Neural cell (in vitro differentiated cells): ENCODE measurements around the gene ESPNL. TPM values are rescaled to one million over a fixed set of nuclear protein-coding genes. Genes with fewer than 3 reads are reported as not detected.

Source experiments
- H2AFZ ChIP-seq: fragments of 200-600, 300-800 bp; sonication (generic), shearing (Covaris generic); 2 replicates; pipeline ENCODE4 v1.6.0; 2014; ENCODE audit warnings: low read depth, mild to moderate bottlenecking, antibody characterized with exemption, low read length, moderate library complexity
- H3F3A ChIP-seq: fragments of 200-600 bp; shearing (Covaris generic); 2 replicates; pipeline ENCODE4 v1.6.1; 2016; ENCODE audit warnings: mild to moderate bottlenecking, moderate library complexity, mixed read lengths, antibody characterized with exemption, low read length; ENCODE audit not compliant: insufficient read depth, poor library complexity, severe bottlenecking
- H3K27ac ChIP-seq: fragments of 200-600, 300-800 bp; sonication (generic), shearing (Covaris generic); 2 replicates; pipeline ENCODE4 v1.5.1; 2014; ENCODE audit warnings: mild to moderate bottlenecking, low read length, moderate library complexity
- H3K27me3 ChIP-seq: fragments of 300-800, 200-600 bp; sonication (generic), shearing (Covaris generic); 2 replicates; pipeline ENCODE4 v1.6.0; 2014; ENCODE audit warnings: mild to moderate bottlenecking, low read depth, low read length, moderate library complexity; ENCODE audit not compliant: insufficient read depth
- H3K36me3 ChIP-seq: fragments of 300-800, 200-600 bp; sonication (generic), shearing (Covaris generic); 2 replicates; pipeline ENCODE4 v1.5.1; 2014; ENCODE audit warnings: mild to moderate bottlenecking, antibody characterized with exemption, low read length, moderate library complexity; ENCODE audit not compliant: insufficient read depth
- H3K4me2 ChIP-seq: fragments of 300-800, 200-600 bp; sonication (generic), shearing (Covaris generic); 2 replicates; pipeline ENCODE4 v1.6.0; 2014; ENCODE audit warnings: mild to moderate bottlenecking, low read length
- H3K4me3 ChIP-seq: fragments of 300-800, 200-600 bp; sonication (generic), shearing (Covaris generic); 2 replicates; pipeline ENCODE4 v1.5.1; 2014; ENCODE audit warnings: mild to moderate bottlenecking, low read length, moderate library complexity
- H3K79me2 ChIP-seq: fragments of 200-600 bp; shearing (Covaris generic); replicated peaks from 2 replicates; pipeline ENCODE4 v1.6.0; 2014; ENCODE audit warnings: mild to moderate bottlenecking, low read length, moderate library complexity; ENCODE audit not compliant: insufficient read depth
- H3K9ac ChIP-seq: fragments of 300-800, 200-600 bp; sonication (generic), shearing (Covaris generic); 2 replicates; pipeline ENCODE4 v1.6.1; 2016; ENCODE audit warnings: mild to moderate bottlenecking, low read length, mixed read lengths
- H3K9me2 ChIP-seq: fragments of 200-600 bp; shearing (Covaris generic); 2 replicates; pipeline ENCODE4 v1.6.1; 2016; ENCODE audit warnings: mild to moderate bottlenecking, low read length, mixed read lengths; ENCODE audit not compliant: insufficient read depth
- H3K9me3 ChIP-seq: fragments of 200-600, 300-800 bp; sonication (generic), shearing (Covaris generic); 2 replicates; pipeline ENCODE4 v1.6.1; 2016; ENCODE audit warnings: mild to moderate bottlenecking, mixed run types, low read length, moderate library complexity, mixed read lengths
- H4K20me1 ChIP-seq: fragments of 200-600 bp; shearing (Covaris generic); 2 replicates; pipeline ENCODE4 v1.6.1; 2016; ENCODE audit warnings: mild to moderate bottlenecking, mixed run types; ENCODE audit not compliant: insufficient read depth
- EP300 ChIP-seq: fragments of 450-650 bp; conservative IDR thresholded peaks from 2 replicates; pipeline ENCODE4 v1.6.1; 2014; ENCODE audit warnings: antibody characterized with exemption, mild to moderate bottlenecking, moderate library complexity; ENCODE audit not compliant: poor library complexity, severe bottlenecking
- EZH2 ChIP-seq: fragments of 200-600, 300-800 bp; shearing (Covaris generic), sonication (generic); IDR thresholded peaks from 2 replicates; pipeline ENCODE4 v1.6.1; 2014; ENCODE audit warnings: antibody characterized with exemption, low read length, borderline replicate concordance, mild to moderate bottlenecking; ENCODE audit not compliant: insufficient read depth, poor library complexity, severe bottlenecking
- MXI1 ChIP-seq: fragments of 450-650 bp; conservative IDR thresholded peaks from 2 replicates; pipeline ENCODE4 v1.6.1; 2014; ENCODE audit warnings: antibody characterized with exemption, mild to moderate bottlenecking; ENCODE audit not compliant: poor library complexity, severe bottlenecking
- POLR2AphosphoS5 ChIP-seq: IDR thresholded peaks from 2 replicates; pipeline ENCODE4 v1.6.1; 2012
- RAD21 ChIP-seq: fragments of 450-650 bp; conservative IDR thresholded peaks from 2 replicates; pipeline ENCODE4 v1.6.1; 2014; ENCODE audit warnings: antibody characterized with exemption, mild to moderate bottlenecking, moderate library complexity
- SMC3 ChIP-seq: fragments of 450-650 bp; conservative IDR thresholded peaks from 2 replicates; pipeline ENCODE4 v1.6.1; 2014; ENCODE audit warnings: antibody characterized with exemption, mild to moderate bottlenecking, moderate library complexity; ENCODE audit not compliant: poor library complexity
- TAF1 ChIP-seq: IDR thresholded peaks from 2 replicates; pipeline ENCODE4 v1.6.1; 2012; ENCODE audit warnings: low read depth
- polyA plus RNA-seq: library from polyadenylated mRNA; depleted of rRNA; stranded (reverse); fragments of >200 nt; gene quantifications from 2 replicates; pipeline ENCODE4 v1.2.3, GENCODE V29; 2014
- TF ChIP-seq, protein P1 (sequence below): fragments of 450-650 bp; IDR thresholded peaks from 2 replicates; pipeline ENCODE4 v1.5.1; 2014; ENCODE audit warnings: antibody characterized with exemption, mild to moderate bottlenecking, moderate library complexity; ENCODE audit not compliant: poor library complexity, severe bottlenecking
- TF ChIP-seq, protein P2 (sequence below): IDR thresholded peaks from 2 replicates; pipeline ENCODE4 v1.6.1; 2012; ENCODE audit warnings: borderline replicate concordance

ESPNL gene
- polyA plus RNA-seq, 1 donor from 2014 or later = 0.69 TPM

DNA sequence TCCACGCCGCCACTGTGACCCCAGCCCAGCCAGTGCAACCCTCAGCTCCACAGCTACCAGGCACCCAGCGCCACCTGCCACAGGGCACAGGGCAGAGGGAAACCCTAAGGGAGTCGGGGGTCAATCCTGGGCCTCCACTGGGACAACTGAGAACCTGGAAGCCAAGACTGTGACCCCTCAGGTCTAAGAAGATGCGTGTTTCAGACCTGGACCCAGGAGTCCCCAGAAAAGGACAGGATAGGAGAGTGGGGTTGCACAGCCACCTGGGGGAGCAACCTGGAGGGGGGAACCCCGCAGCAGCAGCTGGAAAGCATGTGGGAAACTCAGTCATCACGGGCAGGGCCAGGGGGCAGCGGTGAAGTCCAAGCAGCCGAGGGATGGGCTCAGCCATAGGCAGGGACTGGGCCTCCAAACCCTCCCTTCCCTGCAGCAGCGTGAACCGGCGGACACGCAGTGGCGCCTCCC, 4.1 kb downstream of the ESPNL start:
- no peak overlapping the region for H3K27ac ChIP-seq
- no peak overlapping the region for H2AFZ ChIP-seq
- no peaks in the 10 kb centered on the region for H3K36me3 ChIP-seq
- no peak overlapping the region for H3K9ac ChIP-seq
- TF ChIP-seq RAD21 (no peak), MXI1 (no peak), SMC3 (no peak), TAF1 (no peak)
- no peak overlapping the region for H3K4me2 ChIP-seq
- H4K20me1 ChIP-seq = no peaks in the 10 kb centered on the region
- no peaks in the 10 kb centered on the region for H3F3A ChIP-seq
- no peaks in the 10 kb centered on the region for H3K79me2 ChIP-seq
- no peaks in the 10 kb centered on the region for H3K9me3 ChIP-seq
- no peaks in the 10 kb centered on the region for H3K27me3 ChIP-seq
- H3K9me2 ChIP-seq = no peaks in the 10 kb centered on the region
- H3K4me3 ChIP-seq = no peak overlapping the region

DNA sequence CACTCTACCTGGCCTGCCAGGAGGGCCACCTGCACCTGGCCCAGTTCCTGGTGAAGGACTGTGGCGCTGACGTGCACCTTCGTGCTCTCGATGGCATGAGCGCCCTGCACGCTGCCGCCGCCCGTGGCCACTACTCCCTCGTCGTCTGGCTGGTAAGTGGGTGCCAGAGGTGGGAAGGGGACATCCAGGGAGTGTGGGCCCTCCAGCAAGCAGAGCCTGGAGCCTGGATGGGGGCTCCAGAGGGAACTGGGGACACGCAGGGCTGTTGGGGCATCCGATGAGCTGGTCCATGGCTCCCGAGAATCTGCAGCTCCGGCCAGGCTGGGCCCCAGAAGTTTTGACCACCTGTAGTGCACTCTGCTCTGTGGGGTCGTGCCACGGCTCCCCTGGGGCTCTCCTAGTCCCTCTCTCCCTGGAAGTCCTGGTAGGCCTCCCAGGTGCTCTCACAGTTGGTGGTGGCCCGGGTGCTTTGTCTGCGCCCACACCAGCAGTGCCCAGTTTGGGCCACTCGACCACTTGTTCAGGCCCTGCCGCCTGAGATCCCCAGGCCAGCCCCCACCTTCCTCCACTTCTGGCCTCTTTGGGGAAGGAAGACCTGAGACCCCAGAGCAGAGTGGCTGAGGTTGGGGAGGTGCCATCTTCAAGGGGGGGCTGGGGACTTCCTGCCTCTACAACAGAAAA, 4.7 kb downstream of the ESPNL start:
- no peak overlapping the region for H3K27ac ChIP-seq
- H4K20me1 ChIP-seq = no peaks in the 10 kb centered on the region
- TF ChIP-seq, protein P1, sequence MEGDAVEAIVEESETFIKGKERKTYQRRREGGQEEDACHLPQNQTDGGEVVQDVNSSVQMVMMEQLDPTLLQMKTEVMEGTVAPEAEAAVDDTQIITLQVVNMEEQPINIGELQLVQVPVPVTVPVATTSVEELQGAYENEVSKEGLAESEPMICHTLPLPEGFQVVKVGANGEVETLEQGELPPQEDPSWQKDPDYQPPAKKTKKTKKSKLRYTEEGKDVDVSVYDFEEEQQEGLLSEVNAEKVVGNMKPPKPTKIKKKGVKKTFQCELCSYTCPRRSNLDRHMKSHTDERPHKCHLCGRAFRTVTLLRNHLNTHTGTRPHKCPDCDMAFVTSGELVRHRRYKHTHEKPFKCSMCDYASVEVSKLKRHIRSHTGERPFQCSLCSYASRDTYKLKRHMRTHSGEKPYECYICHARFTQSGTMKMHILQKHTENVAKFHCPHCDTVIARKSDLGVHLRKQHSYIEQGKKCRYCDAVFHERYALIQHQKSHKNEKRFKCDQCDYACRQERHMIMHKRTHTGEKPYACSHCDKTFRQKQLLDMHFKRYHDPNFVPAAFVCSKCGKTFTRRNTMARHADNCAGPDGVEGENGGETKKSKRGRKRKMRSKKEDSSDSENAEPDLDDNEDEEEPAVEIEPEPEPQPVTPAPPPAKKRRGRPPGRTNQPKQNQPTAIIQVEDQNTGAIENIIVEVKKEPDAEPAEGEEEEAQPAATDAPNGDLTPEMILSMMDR = no peak
- no peak for TF ChIP-seq TAF1
- TF ChIP-seq EP300 = no peak
- no peak for TF ChIP-seq SMC3
- no peak for TF ChIP-seq POLR2AphosphoS5
- TF ChIP-seq, protein P2, sequence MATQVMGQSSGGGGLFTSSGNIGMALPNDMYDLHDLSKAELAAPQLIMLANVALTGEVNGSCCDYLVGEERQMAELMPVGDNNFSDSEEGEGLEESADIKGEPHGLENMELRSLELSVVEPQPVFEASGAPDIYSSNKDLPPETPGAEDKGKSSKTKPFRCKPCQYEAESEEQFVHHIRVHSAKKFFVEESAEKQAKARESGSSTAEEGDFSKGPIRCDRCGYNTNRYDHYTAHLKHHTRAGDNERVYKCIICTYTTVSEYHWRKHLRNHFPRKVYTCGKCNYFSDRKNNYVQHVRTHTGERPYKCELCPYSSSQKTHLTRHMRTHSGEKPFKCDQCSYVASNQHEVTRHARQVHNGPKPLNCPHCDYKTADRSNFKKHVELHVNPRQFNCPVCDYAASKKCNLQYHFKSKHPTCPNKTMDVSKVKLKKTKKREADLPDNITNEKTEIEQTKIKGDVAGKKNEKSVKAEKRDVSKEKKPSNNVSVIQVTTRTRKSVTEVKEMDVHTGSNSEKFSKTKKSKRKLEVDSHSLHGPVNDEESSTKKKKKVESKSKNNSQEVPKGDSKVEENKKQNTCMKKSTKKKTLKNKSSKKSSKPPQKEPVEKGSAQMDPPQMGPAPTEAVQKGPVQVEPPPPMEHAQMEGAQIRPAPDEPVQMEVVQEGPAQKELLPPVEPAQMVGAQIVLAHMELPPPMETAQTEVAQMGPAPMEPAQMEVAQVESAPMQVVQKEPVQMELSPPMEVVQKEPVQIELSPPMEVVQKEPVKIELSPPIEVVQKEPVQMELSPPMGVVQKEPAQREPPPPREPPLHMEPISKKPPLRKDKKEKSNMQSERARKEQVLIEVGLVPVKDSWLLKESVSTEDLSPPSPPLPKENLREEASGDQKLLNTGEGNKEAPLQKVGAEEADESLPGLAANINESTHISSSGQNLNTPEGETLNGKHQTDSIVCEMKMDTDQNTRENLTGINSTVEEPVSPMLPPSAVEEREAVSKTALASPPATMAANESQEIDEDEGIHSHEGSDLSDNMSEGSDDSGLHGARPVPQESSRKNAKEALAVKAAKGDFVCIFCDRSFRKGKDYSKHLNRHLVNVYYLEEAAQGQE = no peak
- no peak for TF ChIP-seq EZH2
- TF ChIP-seq RAD21 = no peak
- TF ChIP-seq MXI1 = no peak
- no peaks in the 10 kb centered on the region for H3K9me3 ChIP-seq
- no peaks in the 10 kb centered on the region for H3F3A ChIP-seq
- H3K27me3 ChIP-seq = no peaks in the 10 kb centered on the region
- no peak overlapping the region for H3K4me3 ChIP-seq
- no peaks in the 10 kb centered on the region for H3K9me2 ChIP-seq
- H2AFZ ChIP-seq = no peak overlapping the region
- H3K4me2 ChIP-seq = no peak overlapping the region
- no peaks in the 10 kb centered on the region for H3K79me2 ChIP-seq
- H3K9ac ChIP-seq = no peak overlapping the region
- no peaks in the 10 kb centered on the region for H3K36me3 ChIP-seq
